Neutrophil (primary cell): ENCODE measurements around the gene TENM4.

Experiments
- H3K27ac ChIP-seq: fragments of 200-600 bp; sonication (generic); 2 replicates; pipeline ENCODE4 v1.5.1; 2016; ENCODE audit warnings: mild to moderate bottlenecking, moderate library complexity
- H3K27me3 ChIP-seq: fragments of 200-600 bp; sonication (generic); 2 replicates; pipeline ENCODE4 v1.6.0; 2016; ENCODE audit warnings: mild to moderate bottlenecking
- H3K36me3 ChIP-seq: fragments of 200-600 bp; sonication (generic); 2 replicates; pipeline ENCODE4 v1.5.1; 2017
- H3K4me1 ChIP-seq, 2 experiments: fragments of 200-600 bp in 1 of 2; sonication (generic) in 1 of 2; 1 replicate in 1 of 2; 2 replicates in 1 of 2; pipeline versions ENCODE4 v1.5.1 to v1.6.1; 2013 to 2016; ENCODE audit warnings: low read depth in 1 of 2, low read length in 1 of 2, mild to moderate bottlenecking in 1 of 2, moderate library complexity in 1 of 2; ENCODE audit not compliant: control insufficient read depth in 1 of 2, insufficient read depth in 1 of 2
- H3K4me3 ChIP-seq, 2 experiments: fragments of 200-600 bp in 1 of 2; sonication (generic) in 1 of 2; 1 replicate in 1 of 2; 2 replicates in 1 of 2; pipeline ENCODE4 v1.5.1; 2013 to 2016; ENCODE audit warnings: low read depth in 1 of 2, low read length in 1 of 2, mild to moderate bottlenecking in 1 of 2, moderate library complexity in 1 of 2
- H3K9me3 ChIP-seq: fragments of 200-600 bp; sonication (generic); 2 replicates; pipeline ENCODE4 v1.5.1; 2016
- TF ChIP-seq, protein P1 (sequence below): fragments of 200-600 bp; sonication (generic); IDR thresholded peaks from 2 replicates; pipeline ENCODE4 v1.5.1; 2016; ENCODE audit warnings: antibody characterized with exemption

TENM4 gene

DNA sequence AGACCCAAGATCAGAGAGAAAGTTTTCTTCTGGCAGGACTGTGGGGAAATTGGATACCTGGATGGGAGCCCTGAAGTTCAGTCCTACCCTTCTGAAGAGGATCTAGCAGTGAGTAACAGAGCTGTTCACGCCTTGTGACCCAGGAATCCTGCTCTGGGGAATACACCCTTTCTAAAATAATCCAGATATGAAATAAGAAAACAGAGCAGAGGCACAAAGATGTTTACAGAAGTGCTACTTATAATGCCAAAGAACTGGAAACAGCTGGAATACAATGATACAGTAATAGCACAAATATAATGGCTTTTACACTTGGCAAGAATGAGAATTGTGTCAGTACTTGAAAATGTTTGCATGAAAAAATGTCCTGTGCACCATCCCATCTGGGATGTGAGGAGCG, 562.2 kb downstream of the TENM4 start:
- H3K4me1 ChIP-seq: no peaks in the 10 kb centered on the region
- H3K27me3 ChIP-seq: peaks cover 9% of the 10 kb centered on the region
- TF ChIP-seq, protein P1, sequence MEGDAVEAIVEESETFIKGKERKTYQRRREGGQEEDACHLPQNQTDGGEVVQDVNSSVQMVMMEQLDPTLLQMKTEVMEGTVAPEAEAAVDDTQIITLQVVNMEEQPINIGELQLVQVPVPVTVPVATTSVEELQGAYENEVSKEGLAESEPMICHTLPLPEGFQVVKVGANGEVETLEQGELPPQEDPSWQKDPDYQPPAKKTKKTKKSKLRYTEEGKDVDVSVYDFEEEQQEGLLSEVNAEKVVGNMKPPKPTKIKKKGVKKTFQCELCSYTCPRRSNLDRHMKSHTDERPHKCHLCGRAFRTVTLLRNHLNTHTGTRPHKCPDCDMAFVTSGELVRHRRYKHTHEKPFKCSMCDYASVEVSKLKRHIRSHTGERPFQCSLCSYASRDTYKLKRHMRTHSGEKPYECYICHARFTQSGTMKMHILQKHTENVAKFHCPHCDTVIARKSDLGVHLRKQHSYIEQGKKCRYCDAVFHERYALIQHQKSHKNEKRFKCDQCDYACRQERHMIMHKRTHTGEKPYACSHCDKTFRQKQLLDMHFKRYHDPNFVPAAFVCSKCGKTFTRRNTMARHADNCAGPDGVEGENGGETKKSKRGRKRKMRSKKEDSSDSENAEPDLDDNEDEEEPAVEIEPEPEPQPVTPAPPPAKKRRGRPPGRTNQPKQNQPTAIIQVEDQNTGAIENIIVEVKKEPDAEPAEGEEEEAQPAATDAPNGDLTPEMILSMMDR: no peak
- H3K9me3 ChIP-seq: no peaks in the 10 kb centered on the region
- H3K4me3 ChIP-seq: no peak overlapping the region
- H3K27ac ChIP-seq: no peak overlapping the region
- no peaks in the 10 kb centered on the region for H3K36me3 ChIP-seq

DNA sequence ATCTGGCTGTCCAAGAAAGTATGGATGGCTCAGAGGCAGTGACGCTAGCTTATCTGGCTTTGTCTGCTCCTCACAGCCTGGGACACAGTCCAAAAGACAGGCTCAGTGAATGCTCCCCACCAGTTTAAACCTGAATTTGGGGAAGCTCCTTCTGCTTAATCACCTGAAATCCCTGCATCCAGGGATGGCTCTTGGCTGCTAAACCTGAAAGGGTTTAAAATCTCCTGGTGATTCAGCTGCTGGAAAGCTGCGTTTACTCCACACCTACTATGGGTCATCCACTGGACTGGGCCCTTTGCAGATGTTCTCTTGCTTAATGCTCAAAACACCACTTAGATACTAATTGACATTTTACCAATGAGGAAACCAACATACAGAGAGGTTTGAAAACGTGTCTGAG, 564.2 kb downstream of the TENM4 start:
- TF ChIP-seq, protein P1: no peak
- H3K9me3 ChIP-seq: no peaks in the 10 kb centered on the region
- H3K27ac ChIP-seq: no peak overlapping the region

DNA sequence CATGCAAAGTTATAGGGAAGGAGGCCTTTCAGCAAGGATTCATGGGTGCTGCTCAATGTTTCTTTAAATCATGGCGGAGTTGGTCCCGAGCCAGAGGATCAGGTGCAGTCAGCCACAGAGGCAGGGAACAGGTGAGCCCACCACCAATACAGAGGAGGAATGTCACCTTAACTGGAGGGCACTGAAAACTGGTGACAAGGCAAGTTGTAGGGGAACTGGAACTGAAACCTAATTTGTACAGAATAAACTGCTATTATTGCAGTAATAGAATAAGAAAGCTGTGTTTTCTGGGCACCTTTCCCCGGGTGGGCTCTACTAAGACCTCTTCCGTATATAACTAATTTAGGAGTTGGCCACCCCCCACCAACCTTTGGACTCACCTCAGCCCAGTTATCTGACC, 570.2 kb downstream of the TENM4 start:
- Histone ChIP-seq H3K36me3 (no peaks in the 10 kb centered on the region), H3K27ac (no peak overlapping the region), H3K9me3 (no peaks in the 10 kb centered on the region), H3K4me3 (no peak overlapping the region), H3K4me1 (no peaks in the 10 kb centered on the region), H3K27me3 (peaks cover 52% of the 10 kb centered on the region)
- TF ChIP-seq, protein P1: no peak

More for the DNA sequence above, 564.2 kb downstream of the TENM4 start:
- Histone ChIP-seq H3K27me3 (peaks cover 15% of the 10 kb centered on the region), H3K4me1 (no peaks in the 10 kb centered on the region), H3K4me3 (no peak overlapping the region), H3K36me3 (no peaks in the 10 kb centered on the region)

GRCh38 chr11:78869293-78869692, 571.5 kb downstream of the TENM4 start:
- H3K36me3 ChIP-seq: no peaks in the 10 kb centered on the region
- TF ChIP-seq, protein P1: no peak
- no peaks in the 10 kb centered on the region for H3K9me3 ChIP-seq
- peaks cover 47% of the 10 kb centered on the region for H3K27me3 ChIP-seq
- no peaks in the 10 kb centered on the region for H3K4me1 ChIP-seq
- H3K4me3 ChIP-seq: no peak overlapping the region
- H3K27ac ChIP-seq: no peak overlapping the region

DNA sequence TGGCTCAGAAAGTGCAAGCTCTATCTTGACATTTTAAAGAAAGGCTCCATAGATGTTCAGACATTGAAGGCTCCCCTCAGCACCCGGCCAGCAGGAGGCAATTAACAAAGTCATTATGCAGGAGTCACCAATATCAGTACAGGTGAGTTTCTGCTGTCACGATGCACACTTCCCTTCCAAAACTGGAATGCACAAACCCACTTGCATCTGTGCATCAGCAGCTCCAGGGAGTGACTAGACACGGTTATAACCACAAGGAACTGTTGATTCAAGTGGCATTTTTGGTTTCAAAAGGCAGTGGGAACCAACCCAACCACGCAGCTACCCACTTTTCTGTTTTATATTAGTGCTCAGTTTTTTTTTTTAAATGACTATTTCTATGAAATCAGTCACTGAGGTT, 572.3 kb downstream of the TENM4 start:
- TF ChIP-seq, protein P1: no peak
- no peaks in the 10 kb centered on the region for H3K36me3 ChIP-seq
- no peaks in the 10 kb centered on the region for H3K4me1 ChIP-seq
- H3K4me3 ChIP-seq: no peak overlapping the region
- H3K27ac ChIP-seq: no peak overlapping the region
- H3K27me3 ChIP-seq: peaks cover 43% of the 10 kb centered on the region
- no peaks in the 10 kb centered on the region for H3K9me3 ChIP-seq
